GM21786 (cell line): Measurements from ENCODE around the gene HMGN3.

Experiments
- ATAC-seq: cut with Tn5 transposase; IDR thresholded peaks from one replicate; pipeline ENCODE4 v1.9.1; 2021; ENCODE audit not compliant: unreplicated experiment

The HMGN3 gene

GRCh38 chr6:79188107-79188506 lies 46.4 kb downstream of the HMGN3 start:
- no peak for ATAC-seq

DNA sequence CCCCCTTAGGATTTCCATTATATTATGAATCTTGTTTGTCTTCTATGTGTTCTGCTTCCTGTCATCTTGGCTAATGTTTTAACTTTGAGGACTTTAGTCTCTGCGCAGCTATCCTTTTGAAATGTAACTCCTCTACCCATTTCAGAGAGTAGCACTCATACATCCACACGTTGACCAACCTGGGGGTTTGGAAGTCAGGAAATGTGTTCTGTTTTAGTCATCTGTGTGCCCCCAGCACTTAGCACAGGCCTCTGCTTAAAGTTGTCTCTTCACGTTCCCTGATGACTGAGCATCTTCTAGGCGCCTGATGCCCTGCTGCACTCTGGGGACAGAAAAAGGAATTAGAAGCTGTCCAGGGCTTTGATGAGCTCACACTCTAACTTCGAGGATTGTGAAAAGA lies 47.9 kb downstream of the HMGN3 start:
- no peak for ATAC-seq

DNA sequence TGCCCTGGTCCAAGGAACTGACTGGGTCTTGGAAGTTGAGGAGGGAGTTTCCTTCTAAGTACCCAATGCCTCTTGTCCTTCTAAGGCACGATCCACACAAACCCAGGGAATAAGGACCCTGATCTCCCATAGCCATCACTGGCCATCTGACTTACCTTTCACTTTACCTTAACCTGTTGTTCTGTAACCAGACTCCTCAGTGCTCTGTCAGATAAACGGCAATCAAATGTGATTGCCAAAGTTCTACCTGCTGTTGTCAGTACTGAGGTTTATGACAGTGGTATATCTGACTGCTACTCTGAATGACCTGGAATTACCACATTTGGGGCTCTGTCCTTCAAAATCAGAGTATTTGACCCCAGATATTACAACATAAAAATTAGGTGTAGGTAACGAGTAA lies 49.8 kb downstream of the HMGN3 start:
- no peak for ATAC-seq

- ATAC-seq, result no peak
Measured at GRCh38 chr6:79184086-79184485, 50.4 kb downstream of the HMGN3 start.

DNA sequence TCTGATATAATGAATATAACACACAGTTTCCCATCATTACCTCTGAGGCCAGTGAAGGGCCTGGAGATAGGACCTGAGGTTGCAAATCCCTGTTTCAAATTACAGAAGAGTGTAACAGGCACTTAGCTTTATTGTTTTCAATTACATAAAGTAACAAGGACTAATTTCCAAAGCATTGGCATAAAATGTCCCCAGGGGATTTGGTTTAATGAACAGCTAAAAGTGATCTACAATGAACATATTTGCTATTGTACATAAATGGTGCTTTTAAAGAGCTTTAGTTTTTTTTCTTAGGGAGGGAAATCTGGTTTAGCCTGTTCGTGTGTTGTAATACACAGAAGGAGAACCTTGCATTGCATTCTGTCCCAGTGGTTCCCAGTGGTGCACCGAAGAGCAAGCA lies 54.4 kb downstream of the HMGN3 start:
- ATAC-seq, result no peak

- no peak for ATAC-seq
Measured at GRCh38 chr6:79173378-79173777, 61.1 kb downstream of the HMGN3 start.

DNA sequence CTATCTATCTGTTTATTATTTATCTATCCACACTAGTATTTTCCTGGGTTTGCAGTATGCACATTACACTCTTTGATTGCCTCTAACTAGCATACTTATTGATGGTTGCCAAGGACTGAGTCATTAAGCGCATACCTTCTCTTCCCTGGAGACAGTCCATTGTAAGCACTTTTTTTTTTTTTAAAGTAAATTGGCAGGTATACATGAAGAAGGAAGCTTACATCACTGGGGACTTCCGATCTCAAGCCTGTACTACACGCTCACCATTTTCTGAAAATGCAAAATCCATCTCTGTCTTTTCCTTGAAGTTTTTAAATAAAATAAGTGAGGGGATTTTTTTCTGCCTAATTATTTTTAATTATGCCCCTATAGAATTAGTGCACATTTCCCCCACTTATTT lies 63.5 kb downstream of the HMGN3 start:
- ATAC-seq, result no peak

GRCh38 chr6:79170431-79170830 lies 64.1 kb downstream of the HMGN3 start:
- ATAC-seq, result no peak

GRCh38 chr6:79168695-79168980 lies 65.8 kb downstream of the HMGN3 start:
- ATAC-seq, result no peak

DNA sequence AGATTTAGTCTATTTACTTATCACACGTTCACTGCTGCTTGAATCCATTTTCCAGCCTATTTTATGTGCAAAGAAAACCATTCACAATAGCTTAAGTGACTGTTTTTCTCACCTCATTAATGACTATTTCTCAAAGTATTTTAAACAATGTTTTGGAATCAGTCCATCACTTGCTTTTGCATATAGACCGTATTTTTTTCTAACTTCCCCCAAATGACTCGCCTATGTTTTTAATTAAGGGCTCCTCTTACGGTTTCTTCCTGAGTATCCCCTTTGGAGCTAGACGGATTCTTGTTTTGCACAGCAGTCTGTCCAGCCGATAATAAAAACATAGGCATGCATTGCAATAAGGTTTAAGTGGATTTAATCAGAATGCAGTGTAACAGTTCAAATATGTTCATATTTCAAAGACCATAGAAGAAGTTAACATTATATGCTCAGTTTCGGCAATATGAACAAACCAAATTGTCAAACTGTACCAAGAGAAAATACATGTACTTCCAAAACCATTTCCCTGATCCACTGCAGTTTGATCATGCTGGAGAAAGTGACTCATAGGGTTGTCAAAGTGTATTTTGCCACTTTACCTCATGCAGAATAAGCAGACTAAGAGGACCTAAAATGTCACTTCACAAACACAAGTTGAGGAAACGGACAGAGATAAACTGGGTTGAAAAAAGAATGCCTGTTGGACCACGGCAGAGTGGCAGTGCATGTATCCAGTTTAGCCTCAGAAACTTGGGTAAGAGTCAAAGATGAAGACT lies 66.4 kb downstream of the HMGN3 start:
- no peak for ATAC-seq

DNA sequence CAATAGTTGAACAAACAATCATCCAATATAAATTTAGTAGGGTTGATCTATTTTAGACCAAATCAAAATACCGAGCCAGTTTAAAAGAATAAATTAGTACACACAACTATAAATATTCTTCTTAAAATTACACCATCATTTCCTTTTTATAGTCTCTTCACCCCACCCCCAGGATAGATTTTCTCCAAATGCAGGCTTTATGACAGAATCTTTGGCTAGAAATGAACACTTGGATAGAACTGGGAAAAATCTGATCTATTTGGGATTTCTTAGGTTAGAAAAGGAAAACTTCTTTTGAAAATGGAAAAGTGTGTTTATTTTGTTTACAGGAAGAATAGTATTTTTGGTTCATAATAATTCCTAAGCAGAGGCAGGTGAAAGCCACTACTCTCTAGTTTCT lies 74.6 kb downstream of the HMGN3 start:
- ATAC-seq, result no peak

DNA sequence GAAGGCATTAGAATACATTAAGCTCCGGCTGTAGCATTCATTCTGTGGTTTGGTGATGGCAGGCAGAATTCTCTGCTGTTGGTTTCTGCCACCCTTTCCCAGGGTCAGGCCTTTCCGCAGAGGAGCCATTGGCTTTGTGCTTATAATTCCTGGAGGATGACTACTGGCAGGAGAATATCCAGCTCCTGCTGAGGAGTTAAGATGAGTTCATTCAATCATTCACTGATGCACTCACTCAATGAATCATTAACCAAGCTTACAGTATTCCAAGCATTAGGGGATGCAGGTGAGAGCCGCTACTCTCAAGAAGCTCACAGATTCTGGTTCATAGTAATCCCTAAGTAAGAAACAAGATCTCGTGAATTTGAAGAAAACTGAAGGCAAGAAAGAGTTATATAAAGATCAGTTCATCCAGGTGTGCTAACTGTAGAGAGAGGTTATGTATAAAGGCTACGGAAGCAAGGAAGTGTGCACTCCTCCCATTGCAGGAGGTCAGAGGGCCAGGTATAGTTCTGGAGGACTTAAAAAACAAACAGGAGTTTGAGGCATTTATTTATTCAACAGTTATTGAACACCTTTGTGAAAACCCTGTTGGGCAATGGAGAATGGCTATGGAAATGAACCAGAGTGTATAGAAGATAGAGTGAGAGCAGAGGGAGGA lies 75.5 kb downstream of the HMGN3 start:
- ATAC-seq, result no peak

DNA sequence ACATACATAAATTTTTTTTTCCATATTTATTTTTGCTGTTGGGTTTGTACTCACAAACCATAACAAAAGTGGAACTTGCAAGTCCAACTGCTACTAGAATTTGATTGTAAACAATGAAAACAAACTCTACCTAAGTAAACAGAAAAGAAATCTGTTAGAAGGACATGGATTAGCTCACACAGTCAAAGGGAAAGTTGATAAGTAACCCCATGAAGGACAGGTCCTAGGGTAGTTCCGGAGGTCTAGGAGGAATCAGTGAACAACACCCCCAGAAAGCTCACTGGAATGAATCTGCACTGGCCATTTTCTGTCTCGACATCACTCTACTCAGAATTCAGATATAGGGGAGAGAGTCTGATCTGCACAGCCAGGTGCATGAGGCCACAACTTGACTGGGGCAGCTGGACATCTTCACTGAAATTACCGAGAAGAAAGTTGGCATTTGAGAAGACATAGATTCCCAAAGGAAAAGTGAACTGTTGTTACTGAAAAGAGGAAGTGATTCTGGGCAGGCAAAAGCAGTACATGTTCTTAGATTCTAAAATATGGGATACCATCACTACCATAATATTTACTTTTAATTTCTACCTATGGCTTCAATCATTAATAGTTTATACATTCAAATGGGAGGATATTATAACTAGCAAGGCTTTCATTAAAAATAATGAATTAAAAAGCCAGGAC lies 76.4 kb downstream of the HMGN3 start:
- ATAC-seq, result no peak

DNA sequence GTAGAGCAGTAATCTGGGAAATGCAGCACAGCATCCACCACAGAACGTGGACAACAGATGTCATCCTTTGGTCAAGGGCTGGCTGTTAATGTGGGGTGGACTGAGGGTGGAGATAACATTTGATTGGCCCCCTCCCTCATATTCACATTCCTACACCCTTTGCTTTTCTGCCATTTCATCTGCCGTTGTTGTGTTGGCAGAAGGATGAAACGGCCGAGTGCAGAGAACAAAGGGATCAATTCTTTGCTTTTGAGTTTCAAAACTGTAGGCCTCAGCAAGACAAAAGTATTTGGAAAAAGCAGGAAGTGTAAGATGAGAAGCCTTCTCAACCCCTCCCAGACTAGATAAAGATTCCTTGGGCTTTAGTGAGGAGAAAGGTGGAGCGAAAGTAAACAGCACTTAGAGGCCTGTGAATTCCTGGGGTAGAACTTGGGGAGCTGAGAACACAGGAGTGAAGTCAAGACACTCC lies 82.2 kb downstream of the HMGN3 start:
- no peak for ATAC-seq
